Sigmoid colon (tissue), 7 donors: ENCODE results near the gene RAET1G. TPM values are rescaled to one million over a fixed set of nuclear protein-coding genes. Genes with fewer than 3 reads are reported as not detected.

Source experiments
- DNase-seq: peaks from one replicate; pipeline ENCODE4 v3.0.0-alpha.2; 2019
- H3K27ac ChIP-seq, 4 donors: fragments of 200-600 bp; sonication (generic); one replicate each; pipeline ENCODE4 v1.5.1; 2016 to 2019; ENCODE audit warnings: mild to moderate bottlenecking in 1 of 4
- H3K27me3 ChIP-seq, 3 donors: fragments of 200-600 bp; sonication (generic); one replicate each; pipeline ENCODE4 v1.5.1; 2019; ENCODE audit warnings: mild to moderate bottlenecking in 1 of 3
- H3K36me3 ChIP-seq, 4 donors: fragments of 200-600 bp; sonication (generic); one replicate each; pipeline ENCODE4 v1.5.1; 2016 to 2019
- H3K4me1 ChIP-seq, 4 donors: fragments of 200-600 bp; sonication (generic); one replicate each; pipeline ENCODE4 v1.5.1; 2017 to 2019
- H3K4me3 ChIP-seq, 4 donors: fragments of 200-600 bp; sonication (generic); one replicate each; pipeline ENCODE4 v1.5.1; 2017 to 2019; ENCODE audit warnings: mild to moderate bottlenecking in 2 of 4, moderate library complexity in 1 of 4
- H3K9me3 ChIP-seq, 4 donors: fragments of 200-600 bp in 3 of 4; sonication (generic) in 3 of 4; one replicate each; pipeline versions ENCODE4 v1.5.1 to v1.6.1; 2013 to 2019
- CTCF ChIP-seq, 4 experiments: fragments of 450-650 bp in 3 of 4; fragments of 200-600 bp in 1 of 4; IDR thresholded peaks; one replicate each; pipeline ENCODE4 v1.5.1; 2016 to 2019; ENCODE audit warnings: antibody characterized with exemption in 4 of 4, mild to moderate bottlenecking in 3 of 4, moderate library complexity in 2 of 4
- EP300 ChIP-seq, 4 donors: sonication (generic); formaldehyde crosslinking; IDR thresholded peaks; one replicate each; pipeline ENCODE4 v1.6.1; 2017; ENCODE audit warnings: antibody characterized with exemption in 4 of 4
- POLR2A ChIP-seq, 2 donors: fragments of 450-650 bp; IDR thresholded peaks; one replicate each; pipeline ENCODE4 v1.6.1; 2016; ENCODE audit warnings: antibody characterized with exemption in 2 of 2, mild to moderate bottlenecking in 2 of 2, moderate library complexity in 2 of 2
- POLR2AphosphoS5 ChIP-seq, 4 donors: sonication (generic); formaldehyde crosslinking; IDR thresholded peaks; one replicate each; pipeline ENCODE4 v1.6.1; 2017; ENCODE audit warnings: antibody characterized with exemption in 4 of 4
- WGBS, 2 donors: extraction: QIAGEN DNeasy Blood & Tissue Kit; methylation state at CpG; one replicate each; pipeline ENCODE4 v1.1.7; 2013; 5-methylcytosine and 5-hydroxymethylcytosine counted together
- intact Hi-C: fragments of 100-400 bp; cut with DNase I; formaldehyde crosslinking; loops from one replicate; pipeline ENCODE4 v1.15.1; 2023
- polyA plus RNA-seq, 3 donors: library from polyadenylated mRNA; stranded (reverse); fragments of 200-250 nt; gene quantifications; one replicate each; pipeline ENCODE4 v1.2.3, GENCODE V29; 2013
- total RNA-seq, 4 donors: library from RNA; depleted of rRNA; stranded (reverse); fragments of >200 nt; gene quantifications; one replicate each; pipeline ENCODE4 v1.1.0, GENCODE V29; 2016
- donor health status: healthy with polysubstance abuse.
- donor health status: Bipolar disorder and iron deficiency.
- donor health status: healthy.

Gene RAET1G
- total and polyA plus RNA-seq, 7 donors = 0.23 TPM; not detected in 6

DNA sequence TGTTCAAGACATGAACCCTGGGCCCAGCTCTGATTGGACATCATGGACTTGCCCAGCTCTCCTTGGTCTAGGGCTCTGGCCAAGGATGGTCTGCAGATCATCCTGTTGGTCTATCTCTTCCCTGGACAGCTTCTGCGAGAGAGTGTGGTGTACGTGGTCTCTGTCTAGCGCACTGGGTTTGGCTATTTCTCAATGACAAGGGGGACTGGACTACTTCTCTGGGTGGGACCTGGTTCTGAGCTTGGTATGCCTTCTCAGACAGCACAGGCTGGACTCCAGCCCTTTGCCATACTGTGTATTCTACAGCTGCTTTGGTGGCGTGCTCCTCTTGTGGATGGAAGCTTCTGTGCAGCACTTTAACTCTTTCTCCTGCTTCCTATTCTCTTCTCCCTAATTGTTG is 16.5 kb downstream of the RAET1G start:
- WGBS, 2 donors = 97% methylated on average over 4 of the region's 4 CpGs
- Histone ChIP-seq H3K36me3 (no peaks in the 10 kb centered on the region), H3K27ac (no peak overlapping the region), H3K9me3 (peaks cover 0 to 2% (median 0%) of the 10 kb centered on the region in 4 donors), H3K27me3 (no peaks in the 10 kb centered on the region), H3K4me3 (no peak overlapping the region), H3K4me1 (no peaks in the 10 kb centered on the region)
- TF ChIP-seq CTCF (IDR thresholded peaks at IDR 0.05) = no peak
- no peak for TF ChIP-seq EP300 (IDR thresholded peaks at IDR 0.05)
- TF ChIP-seq POLR2AphosphoS5 (IDR thresholded peaks at IDR 0.05) = no peak
- TF ChIP-seq POLR2A (IDR thresholded peaks at IDR 0.05) = no peak
- intact Hi-C loops = no loop called here
- DNase-seq = no peak

DNA sequence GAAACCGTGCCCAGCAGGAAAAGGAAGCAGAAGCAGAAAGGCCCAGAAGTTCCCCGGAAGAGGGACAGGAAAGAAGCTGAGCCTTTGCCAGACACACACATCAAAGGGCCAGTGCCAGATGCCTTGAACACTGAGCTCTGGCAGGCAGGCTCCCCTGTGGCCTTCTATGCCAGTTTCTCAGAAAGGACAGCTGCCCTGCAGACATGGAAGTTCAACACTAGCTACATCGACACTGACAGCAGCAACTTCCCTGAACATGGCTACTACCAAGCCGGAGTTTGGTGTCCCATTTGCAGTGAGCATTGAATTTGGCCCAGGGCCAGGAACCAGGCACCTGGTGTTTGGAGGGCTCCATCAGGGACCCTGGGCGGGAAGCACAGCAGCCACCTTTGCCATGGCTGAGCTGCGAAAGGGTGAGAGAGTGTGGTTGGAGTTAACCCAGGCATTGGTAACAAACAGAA is 17.0 kb downstream of the RAET1G start:
- DNase-seq = no peak
- Histone ChIP-seq H3K9me3 (peaks cover 0 to 2% (median 0%) of the 10 kb centered on the region in 4 donors), H3K4me3 (no peak overlapping the region), H3K27ac (no peak overlapping the region), H3K27me3 (no peaks in the 10 kb centered on the region), H3K4me1 (no peaks in the 10 kb centered on the region), H3K36me3 (no peaks in the 10 kb centered on the region)
- TF ChIP-seq CTCF (IDR thresholded peaks at IDR 0.05) = no peak
- no peak for TF ChIP-seq EP300 (IDR thresholded peaks at IDR 0.05)
- no peak for TF ChIP-seq POLR2A (IDR thresholded peaks at IDR 0.05)
- no peak for TF ChIP-seq POLR2AphosphoS5 (IDR thresholded peaks at IDR 0.05)
- WGBS, 2 donors = 84 to 89% methylated on average over 6 of the region's 6 CpGs
- intact Hi-C loops = no loop called here

DNA sequence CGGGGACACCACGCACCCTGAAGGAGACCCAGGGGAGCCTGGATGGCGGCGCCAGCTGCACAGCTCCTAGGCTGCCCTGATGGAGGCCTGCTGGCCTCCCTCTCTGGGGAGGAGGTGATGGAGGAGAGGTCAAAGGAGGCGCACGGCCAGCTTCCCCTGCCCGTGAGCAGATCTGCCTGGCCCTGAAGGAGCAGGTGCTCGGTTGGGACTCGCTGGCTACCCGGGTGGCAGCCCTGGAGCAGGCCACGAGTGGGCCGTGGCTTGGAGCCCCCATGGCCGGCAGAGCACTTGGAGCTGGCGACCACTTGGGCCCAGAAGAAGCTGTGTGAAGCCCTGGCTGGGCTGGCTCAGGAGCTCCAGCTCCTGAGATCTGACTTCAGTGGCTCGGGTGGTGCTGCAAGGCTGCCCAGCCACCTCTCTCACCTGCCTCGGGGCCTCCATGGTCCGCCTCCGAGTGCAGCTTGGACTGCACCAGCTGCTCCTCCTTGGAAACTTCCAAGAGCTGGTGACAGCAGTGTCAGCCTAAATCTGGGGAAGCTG is 17.5 kb downstream of the RAET1G start:
- Histone ChIP-seq H3K9me3 (peaks cover 0 to 2% (median 0%) of the 10 kb centered on the region in 4 donors), H3K4me1 (no peaks in the 10 kb centered on the region), H3K36me3 (no peaks in the 10 kb centered on the region), H3K27me3 (no peaks in the 10 kb centered on the region), H3K4me3 (no peak overlapping the region), H3K27ac (no peak overlapping the region)
- DNase-seq = no peak
- 92 to 94% methylated on average over 18 of the region's 18 CpGs for WGBS, 2 donors
- no peak for TF ChIP-seq CTCF (IDR thresholded peaks at IDR 0.05)
- no peak for TF ChIP-seq POLR2A (IDR thresholded peaks at IDR 0.05)
- TF ChIP-seq POLR2AphosphoS5 (IDR thresholded peaks at IDR 0.05) = no peak
- TF ChIP-seq EP300 (IDR thresholded peaks at IDR 0.05) = no peak
- intact Hi-C loops = no loop called here

DNA sequence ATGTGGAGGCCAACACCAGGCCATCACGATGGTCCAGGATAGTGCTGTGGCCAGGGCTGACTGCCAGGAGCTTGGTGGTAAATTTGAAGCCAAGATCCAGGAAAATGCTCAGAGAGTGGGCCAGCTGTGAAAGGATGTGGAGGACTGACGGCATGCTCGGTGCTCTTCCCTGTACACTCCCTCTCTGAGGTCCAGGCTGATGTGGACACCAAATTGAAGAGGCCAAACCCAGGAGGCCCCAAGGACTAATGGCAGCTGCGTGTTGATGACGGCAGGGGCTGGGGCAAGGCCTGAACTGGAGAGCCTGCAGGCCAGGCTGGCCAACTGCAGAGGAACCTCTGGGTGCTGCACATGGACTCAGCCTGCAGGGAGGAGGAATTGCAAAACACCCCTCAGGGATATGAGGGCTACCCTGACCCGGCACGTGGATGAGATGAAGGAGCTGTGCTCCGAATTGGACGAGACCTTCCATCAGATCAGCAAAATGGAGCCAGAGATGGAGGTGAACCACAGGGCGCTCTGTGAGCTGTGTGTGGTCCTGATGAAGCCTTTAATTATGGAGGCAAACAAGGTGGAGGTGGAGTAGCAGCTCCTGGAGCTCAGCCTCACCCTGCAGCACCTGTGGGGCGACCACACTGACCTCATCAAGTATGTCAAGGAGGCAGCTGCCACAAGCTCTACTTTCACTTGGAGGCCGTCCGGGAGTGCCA is 18.1 kb downstream of the RAET1G start:
- no peaks in the 10 kb centered on the region for H3K27me3 ChIP-seq
- TF ChIP-seq EP300 (IDR thresholded peaks at IDR 0.05) (no peak), CTCF (IDR thresholded peaks at IDR 0.05) (no peak), POLR2AphosphoS5 (IDR thresholded peaks at IDR 0.05) (no peak), POLR2A (IDR thresholded peaks at IDR 0.05) (no peak)
- no peak for DNase-seq
- no peaks in the 10 kb centered on the region for H3K4me1 ChIP-seq
- peaks cover 0 to 2% (median 0%) of the 10 kb centered on the region in 4 donors for H3K9me3 ChIP-seq
- H3K4me3 ChIP-seq = no peak overlapping the region
- intact Hi-C loops = no loop called here
- H3K36me3 ChIP-seq = no peaks in the 10 kb centered on the region
- no peak overlapping the region for H3K27ac ChIP-seq
- WGBS, 2 donors = 90 to 91% methylated on average over 13 of the region's 13 CpGs
